CD14-positive monocyte (primary cell): Measurements from ENCODE around the gene PREX1. TPM values are rescaled to one million over a fixed set of nuclear protein-coding genes. Genes with fewer than 3 reads are reported as not detected.

ENCODE experiments used
- DNase-seq, 3 donors: peaks; one replicate each; pipeline ENCODE4 v3.0.0-alpha.2; 2011 to 2022
- H2AFZ ChIP-seq: 2 replicates; pipeline ENCODE4 v1.6.0; 2012; ENCODE audit warnings: mild to moderate bottlenecking, low read depth, low read length, inconsistent platforms; ENCODE audit not compliant: insufficient read depth, poor library complexity, severe bottlenecking
- H3K27ac ChIP-seq, 2 donors: 1 replicate in 1 of 2; 2 replicates in 1 of 2; pipeline ENCODE4 v1.5.1; 2012 to 2013; ENCODE audit warnings: low read length in 2 of 2, control low read depth in 1 of 2, inconsistent platforms in 1 of 2, low read depth in 1 of 2, mild to moderate bottlenecking in 1 of 2
- H3K27me3 ChIP-seq, 2 donors: one replicate each; pipeline versions ENCODE4 v1.6.0 to v1.6.1; 2011 to 2013; ENCODE audit warnings: low read length in 2 of 2; ENCODE audit not compliant: control insufficient read depth in 2 of 2, insufficient read depth in 2 of 2
- H3K36me3 ChIP-seq, 2 donors: replicated peaks in 1 of 2; 1 replicate in 1 of 2; 2 replicates in 1 of 2; pipeline versions ENCODE4 v1.5.1 to v1.6.1; 2012 to 2013; ENCODE audit warnings: low read length in 2 of 2, control low read depth in 1 of 2, inconsistent platforms in 1 of 2, mild to moderate bottlenecking in 1 of 2; ENCODE audit not compliant: insufficient read depth in 2 of 2, control insufficient read depth in 1 of 2
- H3K4me1 ChIP-seq, 2 donors: 1 replicate in 1 of 2; 2 replicates in 1 of 2; pipeline versions ENCODE4 v1.5.1 to v1.6.1; 2012 to 2013; ENCODE audit warnings: low read length in 2 of 2, control low read depth in 1 of 2, inconsistent platforms in 1 of 2, mild to moderate bottlenecking in 1 of 2, moderate library complexity in 1 of 2; ENCODE audit not compliant: insufficient read depth in 2 of 2, control insufficient read depth in 1 of 2
- H3K4me2 ChIP-seq: replicated peaks from 2 replicates; pipeline ENCODE3; 2012; ENCODE audit warnings: low read length, moderate library complexity, mild to moderate bottlenecking; ENCODE audit not compliant: poor library complexity, severe bottlenecking; ENCODE audit errors: extremely low read depth
- H3K4me3 ChIP-seq, 3 experiments: fragments of 200-600 bp in 1 of 3; sonication (generic) in 1 of 3; replicated peaks in 1 of 3; 1 replicate in 2 of 3; 2 replicates in 1 of 3; pipeline ENCODE4 v1.5.1; 2011 to 2013; ENCODE audit warnings: low read length in 3 of 3, mild to moderate bottlenecking in 3 of 3, control low read depth in 2 of 3, low read depth in 2 of 3, inconsistent platforms in 1 of 3, moderate library complexity in 1 of 3
- H3K79me2 ChIP-seq: 2 replicates; pipeline ENCODE4 v1.6.0; 2012; ENCODE audit warnings: mild to moderate bottlenecking, control low read depth, inconsistent platforms, low read length, moderate library complexity; ENCODE audit not compliant: insufficient read depth
- H3K9ac ChIP-seq: 2 replicates; pipeline ENCODE4 v1.6.0; 2017; ENCODE audit warnings: low read length, mild to moderate bottlenecking; ENCODE audit not compliant: insufficient read depth, poor library complexity, severe bottlenecking
- H3K9me3 ChIP-seq, 2 donors: replicated peaks in 1 of 2; 1 replicate in 1 of 2; 2 replicates in 1 of 2; pipeline versions ENCODE4 v1.5.1 to v1.6.1; 2012 to 2013; ENCODE audit warnings: low read length in 2 of 2, control low read depth in 1 of 2; ENCODE audit not compliant: control insufficient read depth in 1 of 2, insufficient read depth in 1 of 2
- H4K20me1 ChIP-seq: 2 replicates; pipeline ENCODE4 v1.6.0; 2012; ENCODE audit warnings: mild to moderate bottlenecking, low read length, control low read depth, moderate library complexity; ENCODE audit not compliant: insufficient read depth
- H3K27ac Mint-ChIP-seq, 7 donors: one replicate each; pipeline ENCODE4 v1.8.0; 2020; ENCODE audit warnings: mild to moderate bottlenecking in 7 of 7, mixed read lengths in 7 of 7, moderate library complexity in 6 of 7, inconsistent platforms in 2 of 7
- H3K27me3 Mint-ChIP-seq, 3 donors: one replicate each; pipeline ENCODE4 v1.8.0; 2021 to 2022; ENCODE audit warnings: low read depth in 3 of 3, mild to moderate bottlenecking in 3 of 3, mixed read lengths in 3 of 3, moderate library complexity in 3 of 3, inconsistent platforms in 1 of 3
- H3K36me3 Mint-ChIP-seq, 2 donors: one replicate each; pipeline ENCODE4 v1.8.0; 2020; ENCODE audit warnings: mixed read lengths in 2 of 2, inconsistent platforms in 1 of 2, mild to moderate bottlenecking in 1 of 2
- H3K4me1 Mint-ChIP-seq: one replicate; pipeline ENCODE4 v1.8.0; 2020; ENCODE audit warnings: mild to moderate bottlenecking, mixed read lengths
- H3K4me3 Mint-ChIP-seq, 2 donors: one replicate each; pipeline ENCODE4 v1.8.0; 2020; ENCODE audit warnings: mild to moderate bottlenecking in 2 of 2, mixed read lengths in 2 of 2, moderate library complexity in 1 of 2
- H3K9me3 Mint-ChIP-seq, 7 donors: one replicate each; pipeline ENCODE4 v1.8.0; 2020 to 2022; ENCODE audit warnings: mixed read lengths in 7 of 7, mild to moderate bottlenecking in 6 of 7, moderate library complexity in 6 of 7, inconsistent platforms in 2 of 7
- WGBS: methylation state at CpG from one replicate; pipeline ENCODE4 v1.1.5; 2013; ENCODE audit warnings: missing lambda C conversion rate; ENCODE audit not compliant: insufficient coverage; 5-methylcytosine and 5-hydroxymethylcytosine counted together
- intact Hi-C, 2 donors: fragments of 100-400 bp; cut with micrococcal nuclease; formaldehyde crosslinking; loops; one replicate each; pipeline versions ENCODE4 v1.15.0 to v1.15.1; 2023
- polyA plus RNA-seq, 3 donors: library from polyadenylated mRNA; depleted of rRNA in 1 of 3; unstranded in 2 of 3; stranded (reverse) in 1 of 3; fragments of 300-500 nt in 2 of 3; fragments of >200 nt in 1 of 3; fragmentation: Illumina TruSeq in 2 of 3; gene quantifications; 1 replicate in 2 of 3; 2 replicates in 1 of 3; pipeline ENCODE4 v1.2.3, GENCODE V29; 2012 to 2021
- TF ChIP-seq, protein P1 (sequence below): fragments of 200-600 bp; IDR thresholded peaks from one replicate; pipeline ENCODE4 v1.8.0; 2022; ENCODE audit warnings: antibody characterized with exemption, mild to moderate bottlenecking

The PREX1 gene
- polyA plus RNA-seq, 3 donors: 24.3 to 114 (median 27.5) TPM

DNA sequence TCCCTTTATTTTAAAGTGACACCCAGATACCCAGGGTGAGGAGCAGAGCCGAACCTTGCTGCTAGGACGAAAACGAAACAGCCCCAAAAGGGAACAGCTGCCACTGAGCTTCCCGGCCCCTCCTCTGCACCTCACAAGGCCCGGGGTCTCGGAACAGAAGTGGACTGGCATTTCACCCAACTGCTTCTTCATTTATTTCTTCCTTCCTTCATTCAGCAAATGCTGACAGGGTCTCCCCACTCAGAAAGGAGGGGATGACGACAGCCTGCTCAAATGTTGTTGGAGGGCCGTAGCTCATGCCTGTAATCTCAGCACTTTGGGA lies 220.3 kb downstream of the PREX1 start:
- Mint-ChIP-seq H3K27me3 (peaks cover 3 to 11% (median 7%) of the 10 kb centered on the region in 3 donors), H3K4me1 (peaks cover 5% of the 10 kb centered on the region), H3K9me3 (peaks cover 0 to 2% (median 0%) of the 10 kb centered on the region in 7 donors), H3K36me3 (no peaks in the 10 kb centered on the region), H3K27ac (no peak overlapping the region), H3K4me3 (no peak overlapping the region)
- Histone ChIP-seq H3K4me3 (no peak overlapping the region), H3K27me3 (no peaks in the 10 kb centered on the region), H2AFZ (no peak overlapping the region), H3K4me2 (no peak overlapping the region), H3K4me1 (no peaks in the 10 kb centered on the region), H3K27ac (no peak overlapping the region), H4K20me1 (no peaks in the 10 kb centered on the region), H3K9ac (no peak overlapping the region), H3K36me3 (no peaks in the 10 kb centered on the region), H3K9me3 (no peaks in the 10 kb centered on the region), H3K79me2 (no peaks in the 10 kb centered on the region)
- intact Hi-C loops: no loop called here
- 95% methylated on average over 3 of the region's 8 CpGs for WGBS
- DNase-seq: no peak
- TF ChIP-seq, protein P1, sequence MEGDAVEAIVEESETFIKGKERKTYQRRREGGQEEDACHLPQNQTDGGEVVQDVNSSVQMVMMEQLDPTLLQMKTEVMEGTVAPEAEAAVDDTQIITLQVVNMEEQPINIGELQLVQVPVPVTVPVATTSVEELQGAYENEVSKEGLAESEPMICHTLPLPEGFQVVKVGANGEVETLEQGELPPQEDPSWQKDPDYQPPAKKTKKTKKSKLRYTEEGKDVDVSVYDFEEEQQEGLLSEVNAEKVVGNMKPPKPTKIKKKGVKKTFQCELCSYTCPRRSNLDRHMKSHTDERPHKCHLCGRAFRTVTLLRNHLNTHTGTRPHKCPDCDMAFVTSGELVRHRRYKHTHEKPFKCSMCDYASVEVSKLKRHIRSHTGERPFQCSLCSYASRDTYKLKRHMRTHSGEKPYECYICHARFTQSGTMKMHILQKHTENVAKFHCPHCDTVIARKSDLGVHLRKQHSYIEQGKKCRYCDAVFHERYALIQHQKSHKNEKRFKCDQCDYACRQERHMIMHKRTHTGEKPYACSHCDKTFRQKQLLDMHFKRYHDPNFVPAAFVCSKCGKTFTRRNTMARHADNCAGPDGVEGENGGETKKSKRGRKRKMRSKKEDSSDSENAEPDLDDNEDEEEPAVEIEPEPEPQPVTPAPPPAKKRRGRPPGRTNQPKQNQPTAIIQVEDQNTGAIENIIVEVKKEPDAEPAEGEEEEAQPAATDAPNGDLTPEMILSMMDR: no peak

DNA sequence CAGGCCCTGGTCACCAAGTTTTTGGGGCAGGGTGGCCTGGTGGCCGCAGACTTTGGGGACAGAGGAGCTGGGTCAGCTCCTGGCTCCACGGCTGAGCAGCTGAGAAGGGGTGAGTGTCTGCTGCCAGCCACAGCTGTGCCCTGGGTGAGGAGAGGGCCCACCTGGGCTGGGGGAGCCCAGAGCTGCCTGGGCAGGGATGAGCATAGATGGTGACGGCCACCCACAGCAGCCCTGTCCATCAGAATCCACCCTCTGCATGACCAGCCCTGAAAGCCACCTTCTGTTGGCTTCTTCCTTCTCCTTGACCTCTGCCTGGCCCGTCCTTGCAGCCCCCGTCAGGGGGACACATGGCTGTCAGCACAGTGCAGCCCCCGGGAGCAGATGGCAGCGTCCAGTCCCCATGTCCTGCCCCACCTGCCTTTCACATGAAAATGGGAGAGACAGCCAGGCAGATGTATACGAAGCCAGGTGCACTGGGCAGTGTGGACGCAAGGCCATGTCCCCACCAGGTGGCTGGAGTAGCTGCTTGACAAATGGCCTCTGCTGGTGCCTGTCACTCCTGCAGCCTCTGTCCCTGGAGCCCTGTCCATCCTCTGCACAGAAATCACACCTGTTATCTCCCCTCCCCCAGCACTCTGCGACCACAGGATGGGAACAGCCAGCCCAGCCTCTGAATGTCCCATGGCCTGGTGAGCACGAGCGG lies 220.8 kb downstream of the PREX1 start:
- 93% methylated on average over 12 of the region's 12 CpGs for WGBS
- Histone ChIP-seq H3K79me2 (no peaks in the 10 kb centered on the region), H3K27ac (no peak overlapping the region), H3K4me2 (no peak overlapping the region), H3K36me3 (no peaks in the 10 kb centered on the region), H2AFZ (no peak overlapping the region), H4K20me1 (no peaks in the 10 kb centered on the region), H3K4me3 (no peak overlapping the region), H3K9ac (no peak overlapping the region), H3K4me1 (no peaks in the 10 kb centered on the region), H3K27me3 (no peaks in the 10 kb centered on the region), H3K9me3 (no peaks in the 10 kb centered on the region)
- Mint-ChIP-seq H3K36me3 (no peaks in the 10 kb centered on the region), H3K27me3 (peaks cover 3 to 8% (median 6%) of the 10 kb centered on the region in 3 donors), H3K4me3 (no peak overlapping the region), H3K9me3 (peaks cover 0 to 2% (median 0%) of the 10 kb centered on the region in 7 donors), H3K27ac (peak overlapping the region in 1 of 7 donors; percentile 11), H3K4me1 (peaks cover 5% of the 10 kb centered on the region)
- no peak for DNase-seq
- intact Hi-C loops: no loop called here
- TF ChIP-seq, protein P1: no peak
